GM18867 (cell line): ENCODE results near the gene NDUFA7.
"Not testable (repeated sequence)": the region's sequence is repeated elsewhere in the genome, so short reads cannot be mapped to it uniquely, and the experiment has no call there.

Experiments
- ATAC-seq: cut with Tn5 transposase; IDR thresholded peaks from one replicate; pipeline ENCODE4 v1.9.1; 2021; ENCODE audit warnings: mild to moderate bottlenecking, moderate library complexity; ENCODE audit not compliant: unreplicated experiment

The NDUFA7 gene

GRCh38 chr19:8342316-8342683 is 21.1 kb upstream of the NDUFA7 start:
- ATAC-seq = peak; percentile 10

- ATAC-seq = not testable (repeated sequence)
Observed at GRCh38 chr19:8341504-8341903, 20.3 kb upstream of the NDUFA7 start.

- ATAC-seq = no peak
Observed at GRCh38 chr19:8340341-8341096, 19.3 kb upstream of the NDUFA7 start.

- ATAC-seq = no peak
Observed at GRCh38 chr19:8338835-8339234, 17.7 kb upstream of the NDUFA7 start.

GRCh38 chr19:8337728-8338127 is 16.6 kb upstream of the NDUFA7 start:
- ATAC-seq = no peak

GRCh38 chr19:8336660-8337059 is 15.5 kb upstream of the NDUFA7 start:
- no peak for ATAC-seq

- no peak for ATAC-seq
Observed at GRCh38 chr19:8336072-8336569, 14.9 kb upstream of the NDUFA7 start.

- ATAC-seq = peak; percentile 44
Observed at GRCh38 chr19:8335343-8336071, 14.3 kb upstream of the NDUFA7 start.

- peak; percentile 62 for ATAC-seq
Observed at GRCh38 chr19:8334458-8335342, 13.5 kb upstream of the NDUFA7 start.

GRCh38 chr19:8333767-8334457 is 12.7 kb upstream of the NDUFA7 start:
- no peak for ATAC-seq

GRCh38 chr19:8332976-8333766 is 12.0 kb upstream of the NDUFA7 start:
- no peak for ATAC-seq

GRCh38 chr19:8331263-8331845 is 10.2 kb upstream of the NDUFA7 start:
- no peak for ATAC-seq

GRCh38 chr19:8329996-8330395 is 8.8 kb upstream of the NDUFA7 start:
- no peak for ATAC-seq

- ATAC-seq = no peak
Observed at GRCh38 chr19:8325454-8325853, 4.3 kb upstream of the NDUFA7 start.

GRCh38 chr19:8324186-8325050 is 3.2 kb upstream of the NDUFA7 start:
- ATAC-seq = no peak

GRCh38 chr19:8323781-8324185 is 2.6 kb upstream of the NDUFA7 start:
- ATAC-seq = no peak

GRCh38 chr19:8322638-8322997 is 1.4 kb upstream of the NDUFA7 start:
- no peak for ATAC-seq

- no peak for ATAC-seq
Observed at GRCh38 chr19:8321986-8322637, 937 bp upstream of the NDUFA7 start.
